WTC11 (cell line): ENCODE data around the gene GALNT7. TPM values are rescaled to one million over a fixed set of nuclear protein-coding genes. Genes with fewer than 3 reads are reported as not detected.

ENCODE experiments used
- ATAC-seq: fragments of 200-7000 bp; cut with Tn5 transposase; 2 replicates; pipeline ENCODE4 v1.10.0; 2021; ENCODE audit warnings: mild to moderate bottlenecking, moderate library complexity
- CTCF ChIA-PET: fragments of 300-600 bp; sonication (Branson Sonifier 250); formaldehyde crosslinking; loops from one replicate; lab custom pipeline; 2021; ENCODE audit warnings: antibody characterized with exemption; lab: Charles Lee
- POLR2A ChIA-PET: fragments of 350-600 bp; sonication (Branson Sonifier 250); formaldehyde crosslinking; loops from one replicate; lab custom pipeline; 2021; ENCODE audit warnings: antibody characterized with exemption; lab: Charles Lee
- DNase-seq: peaks from one replicate; pipeline ENCODE4 v3.0.0; 2021; ENCODE audit warnings: low spot score
- H3K27ac Mint-ChIP-seq: 2 replicates; pipeline ENCODE4 v1.8.0; 2021; ENCODE audit warnings: mixed read lengths
- H3K27me3 Mint-ChIP-seq: 2 replicates; pipeline ENCODE4 v1.8.0; 2021; ENCODE audit warnings: low read depth, mild to moderate bottlenecking, moderate library complexity, mixed read lengths
- H3K36me3 Mint-ChIP-seq: 2 replicates; pipeline ENCODE4 v1.8.0; 2021; ENCODE audit warnings: mixed read lengths
- H3K4me1 Mint-ChIP-seq: 2 replicates; pipeline ENCODE4 v1.8.0; 2022; ENCODE audit warnings: mixed read lengths
- H3K4me3 Mint-ChIP-seq: 2 replicates; pipeline ENCODE4 v1.8.0; 2021; ENCODE audit warnings: mild to moderate bottlenecking, moderate library complexity, mixed read lengths
- H3K9me3 Mint-ChIP-seq: 2 replicates; pipeline ENCODE4 v1.8.0; 2021; ENCODE audit warnings: mixed read lengths
- ARID4B ChIP-seq: sonication (generic); formaldehyde crosslinking; IDR thresholded peaks from 2 replicates; pipeline ENCODE4 v1.8.0; 2023; ENCODE audit warnings: missing genetic modification reagents, mild to moderate bottlenecking, borderline replicate concordance
- ATF2 ChIP-seq: sonication (generic); formaldehyde crosslinking; IDR thresholded peaks from 2 replicates; pipeline ENCODE4 v1.8.1; 2022; ENCODE audit warnings: low read depth, missing genetic modification reagents, borderline replicate concordance
- ATF3 ChIP-seq: sonication (generic); formaldehyde crosslinking; conservative IDR thresholded peaks from 2 replicates; pipeline ENCODE4 v1.8.1; 2022; ENCODE audit warnings: mild to moderate bottlenecking, missing genetic modification reagents
- CTCF ChIP-seq: fragments of 200-600 bp; IDR thresholded peaks from 2 replicates; pipeline ENCODE4 v1.8.0; 2022; ENCODE audit warnings: antibody characterized with exemption
- E2F4 ChIP-seq: sonication (generic); formaldehyde crosslinking; IDR thresholded peaks from 2 replicates; pipeline ENCODE4 v1.8.1; 2022; ENCODE audit warnings: low read depth, mild to moderate bottlenecking, moderate library complexity, missing genetic modification reagents, borderline replicate concordance
- E2F5 ChIP-seq: sonication (generic); formaldehyde crosslinking; IDR thresholded peaks from 2 replicates; pipeline ENCODE4 v1.8.1; 2022; ENCODE audit warnings: mild to moderate bottlenecking, moderate library complexity, missing genetic modification reagents
- ELF4 ChIP-seq: sonication (generic); formaldehyde crosslinking; IDR thresholded peaks from 2 replicates; pipeline ENCODE4 v1.8.1; 2022; ENCODE audit warnings: low read depth, mild to moderate bottlenecking, moderate library complexity, missing genetic modification reagents
- GRHL2 ChIP-seq: fragments of 250-450 bp; sonication (Bioruptor Pico); IDR thresholded peaks from 2 replicates; pipeline ENCODE4 v1.8.0; 2022; ENCODE audit warnings: mild to moderate bottlenecking, moderate library complexity; ENCODE audit not compliant: insufficient replicate concordance, severe bottlenecking
- HMGA2 ChIP-seq: fragments of 250-450 bp; sonication (Bioruptor Pico); IDR thresholded peaks from 2 replicates; pipeline ENCODE4 v1.4.0; 2021; ENCODE audit warnings: mild to moderate bottlenecking, moderate library complexity
- MYBL2 ChIP-seq: sonication (generic); formaldehyde crosslinking; IDR thresholded peaks from 2 replicates; pipeline ENCODE4 v1.8.1; 2023; ENCODE audit warnings: mild to moderate bottlenecking, moderate library complexity, missing genetic modification reagents
- NFE2L1 ChIP-seq: sonication (generic); formaldehyde crosslinking; IDR thresholded peaks from 2 replicates; pipeline ENCODE4 v1.8.1; 2023; ENCODE audit warnings: missing genetic modification reagents
- NR2C2 ChIP-seq: sonication (generic); formaldehyde crosslinking; IDR thresholded peaks from 2 replicates; pipeline ENCODE4 v1.8.0; 2022; ENCODE audit warnings: mild to moderate bottlenecking, missing genetic modification reagents
- NR3C1 ChIP-seq: sonication (generic); formaldehyde crosslinking; conservative IDR thresholded peaks from 2 replicates; pipeline ENCODE4 v1.8.1; 2023; ENCODE audit warnings: low read depth, mild to moderate bottlenecking, missing genetic modification reagents
- PREB ChIP-seq: sonication (generic); formaldehyde crosslinking; IDR thresholded peaks from 2 replicates; pipeline ENCODE4 v1.8.1; 2022; ENCODE audit warnings: mild to moderate bottlenecking, missing genetic modification reagents, moderate library complexity, borderline replicate concordance
- RORB ChIP-seq: fragments of 250-450 bp; sonication (Bioruptor Pico); IDR thresholded peaks from 2 replicates; pipeline ENCODE4 v1.9.0; 2021; ENCODE audit warnings: mild to moderate bottlenecking
- TCF7 ChIP-seq: sonication (generic); formaldehyde crosslinking; IDR thresholded peaks from 2 replicates; pipeline ENCODE4 v1.8.0; 2022; ENCODE audit warnings: mild to moderate bottlenecking, low read depth, missing genetic modification reagents, moderate library complexity
- TEAD1 ChIP-seq: sonication (generic); formaldehyde crosslinking; IDR thresholded peaks from 2 replicates; pipeline ENCODE4 v1.8.0; 2022; ENCODE audit warnings: mild to moderate bottlenecking, missing genetic modification reagents
- TP53 ChIP-seq: sonication (generic); formaldehyde crosslinking; IDR thresholded peaks from 2 replicates; pipeline ENCODE4 v1.8.1; 2023; ENCODE audit warnings: mild to moderate bottlenecking, missing genetic modification reagents
- USF1 ChIP-seq: sonication (generic); formaldehyde crosslinking; IDR thresholded peaks from 2 replicates; pipeline ENCODE4 v1.8.0; 2022; ENCODE audit warnings: mild to moderate bottlenecking, missing genetic modification reagents
- ZBTB43 ChIP-seq: sonication (generic); formaldehyde crosslinking; IDR thresholded peaks from 2 replicates; pipeline ENCODE4 v1.8.1; 2023; ENCODE audit warnings: mild to moderate bottlenecking, missing genetic modification reagents
- total RNA-seq: library from RNA; stranded (reverse); gene quantifications from 3 replicates; pipeline ENCODE4 v1.2.3, GENCODE V29; 2021

GALNT7 gene
- total RNA-seq, 1 experiment from 2014 or later: 86.9 TPM

GRCh38 chr4:173185847-173186510 is 17.4 kb downstream of the GALNT7 start (continued):
- no peak for TF ChIP-seq ZBTB43
- TF ChIP-seq ATF2 (CRISPR knock-in tag): no peak
- TF ChIP-seq ATF3 (CRISPR knock-in tag): no peak
- TF ChIP-seq NFE2L1 (CRISPR knock-in tag): no peak
- TF ChIP-seq PREB (CRISPR knock-in tag): no peak
- no peak for TF ChIP-seq E2F4 (CRISPR knock-in tag)
- no peak for TF ChIP-seq HMGA2 (CRISPR knock-in tag)
- TF ChIP-seq CTCF: no peak
- TF ChIP-seq GRHL2 (CRISPR knock-in tag): no peak
- no peak for TF ChIP-seq TCF7
- no peak for TF ChIP-seq NR2C2
- no peak for TF ChIP-seq ELF4 (CRISPR knock-in tag)
- TF ChIP-seq TP53: no peak
- TF ChIP-seq ARID4B (CRISPR knock-in tag): no peak

- H3K9me3 Mint-ChIP-seq: peaks cover 4% of the 10 kb centered on the region; the same call in 1 of the 2 replicates
- DNase-seq: no peak
- H3K27me3 Mint-ChIP-seq: no peaks in the 10 kb centered on the region
- no peak overlapping the region for H3K4me3 Mint-ChIP-seq
- no peak overlapping the region for H3K27ac Mint-ChIP-seq
- H3K4me1 Mint-ChIP-seq: peaks cover 73% of the 10 kb centered on the region
- ATAC-seq: no peak
- ChIA-PET POLR2A (no interaction called here), CTCF (no interaction called here)
- peaks cover 16% of the 10 kb centered on the region for H3K36me3 Mint-ChIP-seq
- TF ChIP-seq E2F5 (CRISPR knock-in tag) (no peak), USF1 (CRISPR knock-in tag) (no peak), RORB (CRISPR knock-in tag) (no peak), HMGA2 (CRISPR knock-in tag) (no peak), TEAD1 (CRISPR knock-in tag) (no peak), MYBL2 (CRISPR knock-in tag) (no peak), TCF7 (no peak), NR3C1 (CRISPR knock-in tag) (no peak)
Observed at GRCh38 chr4:173187732-173188131, 19.1 kb downstream of the GALNT7 start.
